ENCODE results near the gene DOCK2. TPM values are rescaled to one million over a fixed set of nuclear protein-coding genes. Genes with fewer than 3 reads are reported as not detected.

DOCK2 gene
- total and polyA plus RNA-seq, 8 donors, result 4.3 to 101 (median 5.3) TPM

GRCh38 chr5:169988206-169988605 lies 351.1 kb downstream of the DOCK2 start:
- no peak for TF ChIP-seq CTCF (IDR thresholded peaks at IDR 0.05)
- no peak for DNase-seq
- intact Hi-C loops (cut with DNase I), result loop anchor here in 1 of 2 donors (10.0 kb wide), 1 partner anchor 283 kb away; no protein-coding TSS in a partner anchor
- Histone ChIP-seq H3K4me1 (no peaks in the 10 kb centered on the region), H3K27ac (no peak overlapping the region), H3K4me3 (no peak overlapping the region), H3K36me3 (peaks cover 0 to 58% of the 10 kb centered on the region in 2 donors), H3K9me3 (no peaks in the 10 kb centered on the region), H3K27me3 (no peaks in the 10 kb centered on the region)
- ATAC-seq, result no peak

GRCh38 chr5:169988947-169989346 lies 351.9 kb downstream of the DOCK2 start:
- Histone ChIP-seq H3K27ac (no peak overlapping the region), H3K27me3 (no peaks in the 10 kb centered on the region), H3K4me1 (no peaks in the 10 kb centered on the region), H3K9me3 (no peaks in the 10 kb centered on the region), H3K4me3 (no peak overlapping the region), H3K36me3 (peaks cover 0 to 50% of the 10 kb centered on the region in 2 donors)
- intact Hi-C loops (cut with DNase I), result loop anchor here in 1 of 2 donors (10.0 kb wide), 1 partner anchor 284 kb away; no protein-coding TSS in a partner anchor
- no peak for TF ChIP-seq CTCF (IDR thresholded peaks at IDR 0.05)
- DNase-seq (no peak), ATAC-seq (no peak)

GRCh38 chr5:169989365-169989764 lies 352.3 kb downstream of the DOCK2 start:
- no peak for DNase-seq
- intact Hi-C loops (cut with DNase I), result loop anchor here in 1 of 2 donors (10.0 kb wide), 1 partner anchor 285 kb away; no protein-coding TSS in a partner anchor
- H3K27me3 ChIP-seq, result no peaks in the 10 kb centered on the region
- H3K9me3 ChIP-seq, result no peaks in the 10 kb centered on the region
- no peak for TF ChIP-seq CTCF (IDR thresholded peaks at IDR 0.05)
- H3K36me3 ChIP-seq, result peaks cover 0 to 46% of the 10 kb centered on the region in 2 donors
- no peak overlapping the region for H3K27ac ChIP-seq
- H3K4me1 ChIP-seq, result no peaks in the 10 kb centered on the region
- no peak for ATAC-seq
- no peak overlapping the region for H3K4me3 ChIP-seq

GRCh38 chr5:169991115-169991869 lies 354.2 kb downstream of the DOCK2 start:
- no peaks in the 10 kb centered on the region for H3K27me3 ChIP-seq
- no peak for TF ChIP-seq CTCF (IDR thresholded peaks at IDR 0.05)
- no peaks in the 10 kb centered on the region for H3K9me3 ChIP-seq
- peaks cover 0 to 47% of the 10 kb centered on the region in 2 donors for H3K36me3 ChIP-seq
- ATAC-seq (no peak), DNase-seq (no peak)
- H3K27ac ChIP-seq, result no peak overlapping the region
- H3K4me1 ChIP-seq, result no peaks in the 10 kb centered on the region
- intact Hi-C loops (cut with DNase I), result no loop called here
- no peak overlapping the region for H3K4me3 ChIP-seq

- Histone ChIP-seq H3K4me3 (no peak overlapping the region), H3K36me3 (peaks cover 0 to 43% of the 10 kb centered on the region in 2 donors), H3K27ac (no peak overlapping the region), H3K9me3 (no peaks in the 10 kb centered on the region), H3K27me3 (no peaks in the 10 kb centered on the region), H3K4me1 (no peaks in the 10 kb centered on the region)
- no peak for ATAC-seq
- TF ChIP-seq CTCF (IDR thresholded peaks at IDR 0.05), result no peak
- intact Hi-C loops (cut with DNase I), result no loop called here
- DNase-seq, result no peak
These were observed 355.9 kb downstream of the DOCK2 start for GRCh38 chr5:169992789-169993484.
